ENCODE measurements around the gene SCP2. TPM values are rescaled to one million over a fixed set of nuclear protein-coding genes. Genes with fewer than 3 reads are reported as not detected.

Gene SCP2
- total RNA-seq, 1 experiment from 2014 or later, result 97.5 TPM

DNA sequence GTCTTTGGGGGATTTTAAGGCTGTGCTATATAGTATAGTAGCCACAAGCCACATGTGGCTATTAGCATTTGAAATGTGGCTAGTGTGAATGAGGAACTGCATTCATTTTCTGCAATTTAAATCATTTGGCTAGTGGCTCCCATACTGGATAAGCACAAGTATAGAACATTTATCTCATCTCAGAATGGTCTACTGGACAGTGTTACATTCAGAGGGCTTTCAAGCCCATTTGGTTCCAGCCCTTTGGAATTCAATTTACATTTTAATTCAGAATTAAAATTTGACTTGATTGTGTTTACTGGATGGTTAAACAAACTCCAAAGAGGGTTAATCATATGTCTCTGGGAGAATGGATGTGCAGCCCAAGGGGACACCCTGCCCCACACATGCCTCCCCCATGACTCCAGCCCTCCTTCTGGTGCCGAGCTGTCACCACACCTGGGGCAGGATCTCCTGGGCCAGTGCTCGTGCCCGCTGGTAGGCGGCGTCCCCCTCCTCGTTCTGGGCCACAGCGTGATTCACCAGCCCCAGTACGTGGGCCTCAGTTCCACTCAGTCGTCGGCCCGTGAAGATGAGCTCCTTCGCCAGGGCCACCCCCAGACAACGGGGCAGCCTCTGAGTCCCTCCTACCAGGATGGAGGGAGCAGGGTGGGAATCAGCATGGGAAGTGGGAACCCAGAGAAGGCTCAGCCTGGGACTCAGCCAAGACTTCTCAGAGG, 22.7 kb upstream of the SCP2 start:
- no TSS peak for BruUV-seq (replicated peaks)
- TF ChIP-seq EZH2phosphoT487 (IDR thresholded peaks at IDR 0.05; ENCODE audit: borderline replicate concordance, low read length), result no peak
- no peak for TF ChIP-seq CTCF (conservative IDR thresholded peaks at IDR 0.05; ENCODE audit: low read depth, low read length)
- TF ChIP-seq EZH2 (IDR thresholded peaks at IDR 0.05; ENCODE audit: low read length, unreplicated experiment), result no peak

GRCh38 chr1:52904927-52905698, 22.0 kb upstream of the SCP2 start:
- no peak overlapping the region for H3K4me2 ChIP-seq (ENCODE audit: low read length)
- CTCF ChIA-PET, result no interaction called here
- no peaks in the 10 kb centered on the region for H3K9me3 ChIP-seq (ENCODE audit: low read length)
- no peak overlapping the region for H3K4me3 ChIP-seq (ENCODE audit: low read length)
- ATAC-seq (peak; percentile 72), DNase-seq (peak; percentile 37)
- no peaks in the 10 kb centered on the region for H4K20me1 ChIP-seq (ENCODE audit: low read length)
- no peak overlapping the region for H3K9ac ChIP-seq (ENCODE audit: low read length)
- intact Hi-C loops (cut with micrococcal nuclease), result loop anchor here (2.0 kb wide), 1 partner anchor 272 kb away; no protein-coding TSS in a partner anchor
- POLR2A ChIA-PET (ENCODE audit: unreplicated experiment), result no interaction called here
- BruUV-seq (replicated peaks), result no TSS peak
- H2AFZ ChIP-seq (ENCODE audit: low read length), result no peak overlapping the region
- H3F3A ChIP-seq (ENCODE audit: low read length, unreplicated experiment), result no peaks in the 10 kb centered on the region
- H3K9me2 ChIP-seq (replicated peaks; ENCODE audit: low read length), result no peaks in the 10 kb centered on the region
- no peaks in the 10 kb centered on the region for H3K36me3 ChIP-seq (ENCODE audit: low read depth, low read length)
- TF ChIP-seq CTCF (conservative IDR thresholded peaks at IDR 0.05; ENCODE audit: low read depth, low read length) (peak; percentile 67), EZH2 (IDR thresholded peaks at IDR 0.05; ENCODE audit: low read length, unreplicated experiment) (no peak)
- peaks cover 4% of the 10 kb centered on the region for H3K4me1 ChIP-seq (ENCODE audit: insufficient read depth, low read length)
- no peaks in the 10 kb centered on the region for H3K79me2 ChIP-seq (ENCODE audit: low read length)
- no peak overlapping the region for H3K27ac ChIP-seq (ENCODE audit: low read length)
- H3K27me3 ChIP-seq (ENCODE audit: low read length), result no peaks in the 10 kb centered on the region

More for the DNA sequence above, 22.7 kb upstream of the SCP2 start:
- Histone ChIP-seq H3K9me3 (ENCODE audit: low read length) (no peaks in the 10 kb centered on the region), H3K4me3 (ENCODE audit: low read length) (no peak overlapping the region), H3F3A (ENCODE audit: low read length, unreplicated experiment) (no peaks in the 10 kb centered on the region), H3K27me3 (ENCODE audit: low read length) (no peaks in the 10 kb centered on the region), H3K9ac (ENCODE audit: low read length) (no peak overlapping the region), H3K4me2 (ENCODE audit: low read length) (no peak overlapping the region), H3K27ac (ENCODE audit: low read length) (no peak overlapping the region), H3K79me2 (ENCODE audit: low read length) (no peaks in the 10 kb centered on the region), H3K4me1 (ENCODE audit: insufficient read depth, low read length) (peaks cover 4% of the 10 kb centered on the region), H4K20me1 (ENCODE audit: low read length) (no peaks in the 10 kb centered on the region), H2AFZ (ENCODE audit: low read length) (no peak overlapping the region), H3K9me2 (replicated peaks; ENCODE audit: low read length) (no peaks in the 10 kb centered on the region), H3K36me3 (ENCODE audit: low read depth, low read length) (no peaks in the 10 kb centered on the region)
- ATAC-seq (no peak), DNase-seq (no peak)
- ChIA-PET POLR2A (ENCODE audit: unreplicated experiment) (no interaction called here), CTCF (interaction anchor here (0.7 kb wide), 1 partner anchor 244 kb away, joined by 10 read pairs; no protein-coding TSS in a partner anchor)
- intact Hi-C loops (cut with micrococcal nuclease), result loop anchor here (2.0 kb wide), 1 partner anchor 272 kb away; no protein-coding TSS in a partner anchor

Measured in PC-3 (cell line).